Tibial artery (tissue), 4 donors: ENCODE measurements around the gene ZER1.
A peak's percentile ranks its signal among the peaks of the same experiment; 100 is the strongest.

Experiments used
- DNase-seq, 2 donors: peaks; one replicate each; pipeline ENCODE4 v3.0.0-alpha.2; 2019
- H3K27ac ChIP-seq, 2 donors: fragments of 200-600 bp; sonication (generic) in 1 of 2; 1 replicate in 1 of 2; 2 replicates in 1 of 2; pipeline ENCODE4 v1.5.1; 2018 to 2019; ENCODE audit warnings: mild to moderate bottlenecking in 1 of 2
- H3K27me3 ChIP-seq, 2 donors: fragments of 200-600 bp; sonication (generic) in 1 of 2; one replicate each; pipeline versions ENCODE4 v1.5.1 to v1.6.0; 2016 to 2019
- H3K36me3 ChIP-seq, 3 donors: fragments of 200-600 bp; sonication (generic) in 2 of 3; one replicate each; pipeline ENCODE4 v1.5.1; 2016 to 2019; ENCODE audit warnings: mild to moderate bottlenecking in 2 of 3
- H3K4me1 ChIP-seq, 4 donors: fragments of 200-600 bp; sonication (generic) in 2 of 4; 1 replicate in 3 of 4; 2 replicates in 1 of 4; pipeline ENCODE4 v1.5.1; 2016 to 2019
- H3K4me3 ChIP-seq, 2 donors: fragments of 200-600 bp; sonication (generic) in 1 of 2; 1 replicate in 1 of 2; 2 replicates in 1 of 2; pipeline ENCODE4 v1.5.1; 2018 to 2019; ENCODE audit warnings: mild to moderate bottlenecking in 2 of 2
- H3K9me3 ChIP-seq, 3 donors: fragments of 200-600 bp; sonication (generic) in 1 of 3; one replicate each; pipeline ENCODE4 v1.5.1; 2016 to 2019
- intact Hi-C: fragments of 100-400 bp; cut with DNase I; formaldehyde crosslinking; loops from one replicate; pipeline ENCODE4 v1.15.0; 2023; ENCODE audit warnings: low total_unique reads
- TF ChIP-seq, protein P1 (sequence below), 2 experiments: fragments of 200-600 bp in 1 of 2; fragments of 450-650 bp in 1 of 2; IDR thresholded peaks; one replicate each; pipeline ENCODE4 v1.5.1; 2017 to 2019; ENCODE audit warnings: antibody characterized with exemption in 2 of 2, mild to moderate bottlenecking in 1 of 2, moderate library complexity in 1 of 2

The ZER1 gene

DNA sequence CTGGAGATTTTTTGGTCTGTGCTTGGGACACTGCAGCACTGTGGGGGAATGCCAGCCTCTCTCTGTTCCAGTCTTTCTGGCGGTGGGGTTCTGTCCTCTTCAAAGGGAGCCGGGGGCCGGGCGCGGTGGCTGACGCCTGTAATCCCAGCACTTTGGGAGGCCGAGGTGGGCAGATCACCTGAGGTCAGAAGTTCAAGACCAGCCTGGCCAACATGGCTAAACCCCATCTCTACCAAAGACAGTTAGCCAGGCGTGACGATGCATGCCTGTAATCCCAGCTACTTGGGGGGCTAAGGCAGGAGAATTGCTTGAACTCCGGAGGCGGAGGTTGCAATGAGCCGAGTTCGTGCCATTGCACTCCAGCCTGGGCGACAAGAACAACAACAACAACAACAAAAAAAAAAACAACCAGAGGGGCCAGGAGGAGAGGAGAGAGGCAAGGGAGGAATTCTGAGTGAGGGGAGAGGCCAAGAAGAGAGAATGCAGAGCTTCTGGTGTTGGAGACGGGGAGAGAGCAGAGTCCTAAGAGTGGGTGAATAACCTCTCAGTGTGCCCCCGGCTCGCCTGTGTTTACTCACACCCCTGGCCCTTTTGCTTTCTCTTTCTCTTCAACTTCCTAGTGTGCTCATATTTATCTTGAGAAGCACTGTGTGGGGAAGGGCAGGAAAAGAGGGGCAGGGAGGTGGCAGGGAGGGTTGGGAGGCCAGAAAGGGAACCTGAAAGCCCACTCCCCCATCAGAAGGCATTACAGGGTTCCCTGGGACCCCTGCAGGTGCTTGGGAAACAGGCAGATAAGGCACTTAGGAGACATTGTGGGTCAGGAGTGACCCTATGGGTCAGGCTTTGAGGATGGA lies 85.9 kb downstream of the ZER1 start:
- DNase-seq = no peak
- Histone ChIP-seq H3K4me1 (peaks cover 0 to 35% (median 27%) of the 10 kb centered on the region in 4 donors), H3K9me3 (no peaks in the 10 kb centered on the region), H3K27me3 (peaks cover 0 to 5% of the 10 kb centered on the region in 2 donors), H3K36me3 (no peaks in the 10 kb centered on the region), H3K27ac (no peak overlapping the region), H3K4me3 (no peak overlapping the region)
- TF ChIP-seq, protein P1, sequence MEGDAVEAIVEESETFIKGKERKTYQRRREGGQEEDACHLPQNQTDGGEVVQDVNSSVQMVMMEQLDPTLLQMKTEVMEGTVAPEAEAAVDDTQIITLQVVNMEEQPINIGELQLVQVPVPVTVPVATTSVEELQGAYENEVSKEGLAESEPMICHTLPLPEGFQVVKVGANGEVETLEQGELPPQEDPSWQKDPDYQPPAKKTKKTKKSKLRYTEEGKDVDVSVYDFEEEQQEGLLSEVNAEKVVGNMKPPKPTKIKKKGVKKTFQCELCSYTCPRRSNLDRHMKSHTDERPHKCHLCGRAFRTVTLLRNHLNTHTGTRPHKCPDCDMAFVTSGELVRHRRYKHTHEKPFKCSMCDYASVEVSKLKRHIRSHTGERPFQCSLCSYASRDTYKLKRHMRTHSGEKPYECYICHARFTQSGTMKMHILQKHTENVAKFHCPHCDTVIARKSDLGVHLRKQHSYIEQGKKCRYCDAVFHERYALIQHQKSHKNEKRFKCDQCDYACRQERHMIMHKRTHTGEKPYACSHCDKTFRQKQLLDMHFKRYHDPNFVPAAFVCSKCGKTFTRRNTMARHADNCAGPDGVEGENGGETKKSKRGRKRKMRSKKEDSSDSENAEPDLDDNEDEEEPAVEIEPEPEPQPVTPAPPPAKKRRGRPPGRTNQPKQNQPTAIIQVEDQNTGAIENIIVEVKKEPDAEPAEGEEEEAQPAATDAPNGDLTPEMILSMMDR (IDR thresholded peaks at IDR 0.05) = no peak
- intact Hi-C loops = no loop called here

- H3K4me3 ChIP-seq = peak overlapping the region; percentile 39 to 57
- peaks cover 0 to 5% of the 10 kb centered on the region in 2 donors for H3K27me3 ChIP-seq
- peaks cover 0 to 27% (median 19%) of the 10 kb centered on the region in 4 donors for H3K4me1 ChIP-seq
- peak overlapping the region; percentile 38 to 41 for H3K27ac ChIP-seq
- TF ChIP-seq, protein P1 (IDR thresholded peaks at IDR 0.05) = no peak
- no peaks in the 10 kb centered on the region for H3K9me3 ChIP-seq
- H3K36me3 ChIP-seq = no peaks in the 10 kb centered on the region
- intact Hi-C loops = no loop called here
- DNase-seq = peak; percentile 77 to 85
These were observed 87.2 kb downstream of the ZER1 start for GRCh38 chr9:128684325-128685199.

DNA sequence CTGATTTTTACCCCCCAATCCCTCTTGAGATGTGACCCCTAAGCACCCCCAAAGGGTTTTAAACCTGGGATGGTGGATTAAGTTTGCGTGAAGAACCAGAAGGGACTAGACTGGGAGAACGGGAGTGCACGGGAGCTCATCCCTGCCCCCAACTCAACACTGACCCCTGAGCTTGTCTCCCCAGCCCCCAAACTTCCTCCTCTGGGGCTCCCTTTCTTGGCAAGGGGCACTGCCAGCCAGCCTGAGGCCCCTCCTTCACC lies 87.7 kb downstream of the ZER1 start:
- Histone ChIP-seq H3K4me1 (peaks cover 0 to 27% (median 19%) of the 10 kb centered on the region in 4 donors), H3K36me3 (no peaks in the 10 kb centered on the region), H3K27me3 (peaks cover 0 to 5% of the 10 kb centered on the region in 2 donors), H3K4me3 (peak overlapping the region; percentile 39 to 57), H3K27ac (peak overlapping the region; percentile 38 to 41), H3K9me3 (no peaks in the 10 kb centered on the region)
- DNase-seq = no peak
- intact Hi-C loops = no loop called here
- TF ChIP-seq, protein P1 (IDR thresholded peaks at IDR 0.05) = no peak

- H3K4me1 ChIP-seq = peaks cover 0 to 26% (median 19%) of the 10 kb centered on the region in 4 donors
- H3K9me3 ChIP-seq = no peaks in the 10 kb centered on the region
- peaks cover 0 to 5% of the 10 kb centered on the region in 2 donors for H3K27me3 ChIP-seq
- peak in 1 of 2 donors; percentile 61 for DNase-seq
- H3K36me3 ChIP-seq = no peaks in the 10 kb centered on the region
- TF ChIP-seq, protein P1 (IDR thresholded peaks at IDR 0.05) = no peak
- peak overlapping the region; percentile 38 to 41 for H3K27ac ChIP-seq
- intact Hi-C loops = no loop called here
- peak overlapping the region; percentile 39 to 57 for H3K4me3 ChIP-seq
These were observed 88.2 kb downstream of the ZER1 start for GRCh38 chr9:128683340-128684064.
